PFSK-1 (cell line): Measurements from ENCODE around the gene FAM13C.

Source experiments
- FOXP2 ChIP-seq: optimal IDR thresholded peaks from 2 replicates; pipeline ENCODE3; 2011; ENCODE audit warnings: borderline replicate concordance, control low read depth, inconsistent platforms; ENCODE audit not compliant: insufficient read depth; ENCODE audit errors: extremely low read length, extremely low read depth
- POLR2AphosphoS5 ChIP-seq: IDR thresholded peaks from 2 replicates; pipeline ENCODE4 v1.6.1; 2012; ENCODE audit warnings: low read depth, mild to moderate bottlenecking, control low read depth, low read length, moderate library complexity
- REST ChIP-seq, 2 experiments: IDR thresholded peaks; 2 replicates each; pipeline versions ENCODE4 v1.6.1 to v1.8.0; 2011 to 2012; ENCODE audit warnings: low read depth in 2 of 2, low read length in 2 of 2, control low read depth in 1 of 2, inconsistent platforms in 1 of 2, mild to moderate bottlenecking in 1 of 2, moderate library complexity in 1 of 2; ENCODE audit not compliant: insufficient read depth in 1 of 2
- SIN3A ChIP-seq: IDR thresholded peaks from 2 replicates; pipeline ENCODE4 v1.6.1; 2012; ENCODE audit warnings: mild to moderate bottlenecking, low read length, moderate library complexity, borderline replicate concordance; ENCODE audit not compliant: insufficient read depth
- TAF1 ChIP-seq: IDR thresholded peaks from 2 replicates; pipeline ENCODE4 v1.6.1; 2012; ENCODE audit warnings: low read length, control low read depth, borderline replicate concordance; ENCODE audit not compliant: insufficient read depth

FAM13C gene

GRCh38 chr10:59303018-59303417 lies 59.3 kb downstream of the FAM13C start:
- TF ChIP-seq FOXP2 (no peak), TAF1 (no peak), POLR2AphosphoS5 (no peak), REST (IDR thresholded peaks at IDR 0.05; ENCODE audit: insufficient read depth in 1 of 2, low read depth in 2 of 2, low read length in 2 of 2) (no peak), SIN3A (no peak)

DNA sequence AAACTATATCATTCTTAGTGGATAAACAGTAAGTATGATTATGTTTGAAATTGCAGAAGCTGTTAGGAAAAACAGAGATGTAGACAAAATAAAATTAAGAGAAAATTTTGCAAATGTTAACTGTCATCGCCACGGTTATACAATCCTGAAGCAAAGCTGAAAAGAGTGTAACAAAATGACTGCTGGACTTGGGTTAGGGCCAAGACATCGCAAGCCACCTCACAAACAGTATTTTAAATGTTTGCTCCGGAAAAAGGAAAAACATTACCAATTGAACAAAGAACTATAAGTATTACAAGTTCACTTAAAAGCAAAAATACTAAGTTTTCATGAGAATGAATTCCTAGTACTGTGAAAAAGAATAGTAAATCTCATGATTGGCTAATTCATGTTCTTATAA lies 60.0 kb downstream of the FAM13C start:
- TF ChIP-seq SIN3A (no peak), FOXP2 (no peak), REST (IDR thresholded peaks at IDR 0.05; ENCODE audit: insufficient read depth in 1 of 2, low read depth in 2 of 2, low read length in 2 of 2) (no peak), TAF1 (no peak), POLR2AphosphoS5 (no peak)

DNA sequence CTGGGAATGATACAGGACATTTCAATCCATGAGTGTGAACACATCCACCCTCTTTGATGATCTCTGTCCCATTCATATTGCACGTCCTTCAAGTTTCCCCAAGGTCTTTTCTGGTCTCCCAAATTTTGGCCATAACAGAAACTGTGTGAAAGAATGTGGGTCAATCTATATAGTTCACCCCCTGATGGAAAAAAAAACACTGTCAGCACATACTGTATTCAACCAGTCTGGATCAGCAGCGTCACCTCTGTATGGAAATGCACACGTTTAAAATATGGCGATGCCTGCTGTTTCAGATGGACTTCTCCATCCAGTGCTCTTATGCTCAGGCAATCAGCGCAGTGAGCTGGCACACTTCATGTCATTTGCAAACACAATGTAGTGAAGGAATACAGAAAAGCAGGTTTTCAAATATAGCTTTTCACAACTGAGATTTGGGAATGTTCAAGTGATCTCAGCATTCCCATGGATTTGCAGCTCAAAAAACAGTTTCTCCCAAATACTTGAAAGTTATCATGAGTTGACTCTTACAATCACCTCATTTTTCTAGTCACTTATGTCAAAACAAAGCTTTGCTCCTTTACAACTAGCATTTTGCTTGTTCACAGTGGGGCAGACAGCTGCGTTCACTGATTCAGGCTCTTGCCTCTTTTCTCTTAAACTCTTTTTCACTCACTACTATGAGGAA lies 61.1 kb downstream of the FAM13C start:
- TF ChIP-seq FOXP2 (no peak), SIN3A (no peak), REST (IDR thresholded peaks at IDR 0.05; ENCODE audit: insufficient read depth in 1 of 2, low read depth in 2 of 2, low read length in 2 of 2) (no peak), POLR2AphosphoS5 (no peak), TAF1 (no peak)

- TF ChIP-seq TAF1 = no peak
- no peak for TF ChIP-seq POLR2AphosphoS5
- no peak for TF ChIP-seq REST (IDR thresholded peaks at IDR 0.05; ENCODE audit: insufficient read depth in 1 of 2, low read depth in 2 of 2, low read length in 2 of 2)
- no peak for TF ChIP-seq FOXP2
- TF ChIP-seq SIN3A = no peak
Measured at GRCh38 chr10:59300386-59300785, 62.0 kb downstream of the FAM13C start.
